ENCODE results near the gene PLEKHG4.

The PLEKHG4 gene

DNA sequence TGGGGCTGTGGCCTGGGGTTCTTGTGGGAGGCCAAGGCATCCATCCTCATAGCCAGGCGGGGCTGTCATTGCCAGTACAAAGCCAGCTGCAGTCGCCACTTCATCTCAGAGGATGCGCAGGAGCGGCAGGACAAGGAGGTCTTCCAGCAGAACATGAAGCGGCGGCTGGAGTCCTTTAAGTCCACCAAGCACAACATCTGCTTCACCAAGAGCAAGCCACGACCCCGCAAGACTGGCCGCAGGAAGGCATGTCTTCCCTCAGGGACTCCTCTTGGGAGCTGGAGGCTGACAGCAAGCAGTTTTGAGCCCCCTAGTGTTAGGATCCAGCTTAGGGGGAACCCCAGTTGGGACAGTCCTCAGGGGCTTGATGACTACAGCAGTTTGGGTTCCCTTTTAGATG, 15.1 kb upstream of the PLEKHG4 start:
- DNase-seq = no peak

DNA sequence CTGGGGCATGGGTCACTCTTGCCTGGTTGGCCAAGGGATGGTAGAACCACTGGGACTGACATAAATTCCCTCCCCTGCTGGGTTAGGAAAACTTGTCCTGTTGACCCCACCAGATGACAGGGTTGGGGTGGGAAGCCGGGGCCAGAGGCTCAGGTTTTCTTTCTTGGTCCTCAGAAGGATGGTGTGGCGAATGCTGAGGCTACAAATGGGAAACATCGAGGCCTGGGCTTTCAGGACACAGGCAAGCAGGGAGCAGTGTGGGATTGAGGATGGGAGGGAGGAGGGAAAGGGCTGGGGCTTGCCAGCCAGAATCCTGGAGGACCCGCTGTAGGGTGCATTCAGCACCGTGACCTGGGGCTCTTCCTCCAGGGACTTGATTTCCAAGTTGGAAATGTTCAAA, 14.5 kb upstream of the PLEKHG4 start:
- no peak for DNase-seq

DNA sequence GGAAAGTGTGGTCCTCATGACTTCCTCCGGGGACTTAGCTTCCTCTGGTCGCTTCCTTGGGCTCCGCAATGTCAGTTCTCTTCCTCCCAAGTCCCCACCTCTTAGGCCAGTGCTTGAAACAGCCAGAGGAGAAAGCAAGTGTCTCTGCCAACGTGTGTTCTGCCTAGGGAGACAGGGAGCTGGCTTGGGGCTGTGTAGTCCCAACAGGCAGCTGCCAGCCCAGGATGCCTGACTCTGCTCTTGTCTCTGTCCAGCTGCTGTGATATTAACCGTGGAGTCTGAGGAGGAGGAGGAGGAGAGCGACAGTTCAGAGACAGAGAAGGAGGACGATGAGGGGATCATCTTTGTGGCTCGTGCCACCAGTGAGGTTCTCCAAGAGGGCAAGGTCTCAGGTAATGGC, 13.5 kb upstream of the PLEKHG4 start:
- DNase-seq = no peak

DNA sequence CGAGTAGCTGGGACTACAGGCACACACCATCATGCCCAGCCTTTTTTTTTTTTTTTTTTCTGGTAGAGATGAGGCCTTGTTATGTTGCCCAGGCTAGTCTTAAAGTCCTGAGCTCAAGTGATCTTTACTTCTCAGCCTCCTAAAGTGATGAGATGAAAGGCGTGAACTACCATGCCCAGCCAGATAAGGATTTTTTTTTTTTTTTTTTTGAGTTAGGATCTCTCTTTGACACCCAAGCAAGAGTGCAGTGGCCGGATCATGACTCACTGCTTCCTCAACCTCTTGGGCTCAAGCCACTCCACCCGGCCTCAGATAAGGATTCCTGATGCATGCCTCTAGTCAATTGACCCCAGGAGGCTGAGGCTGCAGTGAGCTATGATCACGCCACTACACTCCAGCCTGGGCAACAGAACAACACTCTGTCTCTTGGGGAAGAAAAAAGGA, 11.2 kb upstream of the PLEKHG4 start:
- no peak for DNase-seq

DNA sequence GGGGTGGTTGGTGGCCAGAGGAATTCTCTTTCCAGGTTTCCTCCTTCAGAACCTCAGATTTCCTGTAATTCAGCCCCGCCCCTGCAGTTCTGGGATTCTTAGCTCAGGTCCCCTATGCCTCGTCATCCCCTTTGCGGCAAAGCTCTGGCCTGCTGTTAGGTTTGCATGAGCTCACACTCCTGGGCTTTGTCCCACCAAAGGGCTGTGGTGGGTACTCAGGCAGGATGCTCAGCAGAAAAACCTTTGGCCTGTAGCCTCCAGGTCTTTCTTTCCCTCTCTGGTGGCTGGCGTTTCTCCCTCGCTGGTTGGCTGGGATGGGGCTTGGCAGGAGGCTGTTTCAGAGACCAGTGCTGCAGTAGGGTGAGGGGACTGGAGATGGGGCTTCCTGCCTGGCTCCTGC, 9.6 kb upstream of the PLEKHG4 start:
- DNase-seq = no peak

DNA sequence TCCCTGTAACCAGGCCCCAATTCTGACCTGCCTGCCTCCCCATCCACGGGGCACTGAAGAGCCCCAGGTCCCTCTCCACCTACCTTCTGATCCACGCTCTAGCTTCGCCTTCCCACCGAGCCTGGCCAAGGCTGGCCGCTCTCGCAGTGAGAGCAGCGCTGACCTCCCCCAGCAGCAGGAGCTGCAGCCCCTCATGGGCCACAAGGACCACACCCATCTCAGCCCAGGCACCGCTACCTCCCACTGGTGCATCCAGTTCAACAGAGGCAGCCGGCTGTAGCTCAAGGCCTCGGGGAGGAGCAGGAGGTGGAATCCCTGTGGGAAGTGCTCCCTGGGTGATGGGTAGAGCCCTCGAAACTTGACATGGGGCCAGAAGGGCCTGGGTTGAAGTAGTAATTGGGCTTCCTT, 8.4 kb upstream of the PLEKHG4 start:
- DNase-seq = no peak

DNA sequence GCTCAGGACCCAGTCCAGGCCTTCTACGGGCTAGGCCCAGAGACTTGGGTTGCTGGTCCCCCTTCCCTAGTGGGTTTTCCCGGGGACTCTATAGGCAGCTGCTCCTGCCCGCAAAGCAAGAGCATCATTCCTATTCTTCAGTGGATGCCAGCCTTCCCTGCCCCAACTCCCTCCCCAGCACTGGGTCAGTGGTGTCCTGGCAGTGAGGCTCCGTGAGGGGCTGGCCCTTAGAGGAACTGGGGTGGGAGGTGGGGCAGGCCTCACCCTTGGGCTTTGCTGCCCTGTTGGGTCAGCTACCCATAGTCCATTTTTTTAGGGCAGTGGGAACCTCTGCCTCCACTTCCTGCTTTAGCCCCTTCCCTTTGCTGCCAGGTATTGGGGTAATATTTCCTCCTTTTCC, 7.9 kb upstream of the PLEKHG4 start:
- DNase-seq = no peak

DNA sequence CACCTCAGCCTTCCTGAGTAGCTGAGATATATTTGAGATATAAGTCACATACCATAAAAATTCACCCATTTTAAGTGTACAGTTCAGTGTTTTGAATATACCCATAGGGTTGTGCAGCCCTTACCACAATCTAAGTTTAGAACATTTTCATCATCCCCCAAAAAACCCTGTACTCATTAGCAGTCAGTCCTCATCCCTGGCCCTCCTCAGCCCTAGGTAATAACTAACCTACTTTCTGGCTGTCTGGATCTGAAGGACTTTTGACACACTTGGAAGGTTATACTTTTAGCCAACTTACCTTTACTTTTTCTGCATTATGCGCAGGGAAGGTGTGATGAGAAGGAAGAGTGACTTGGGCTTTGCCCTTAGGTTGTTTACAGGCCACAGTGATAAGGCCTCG, 4.0 kb upstream of the PLEKHG4 start:
- no peak for DNase-seq

DNA sequence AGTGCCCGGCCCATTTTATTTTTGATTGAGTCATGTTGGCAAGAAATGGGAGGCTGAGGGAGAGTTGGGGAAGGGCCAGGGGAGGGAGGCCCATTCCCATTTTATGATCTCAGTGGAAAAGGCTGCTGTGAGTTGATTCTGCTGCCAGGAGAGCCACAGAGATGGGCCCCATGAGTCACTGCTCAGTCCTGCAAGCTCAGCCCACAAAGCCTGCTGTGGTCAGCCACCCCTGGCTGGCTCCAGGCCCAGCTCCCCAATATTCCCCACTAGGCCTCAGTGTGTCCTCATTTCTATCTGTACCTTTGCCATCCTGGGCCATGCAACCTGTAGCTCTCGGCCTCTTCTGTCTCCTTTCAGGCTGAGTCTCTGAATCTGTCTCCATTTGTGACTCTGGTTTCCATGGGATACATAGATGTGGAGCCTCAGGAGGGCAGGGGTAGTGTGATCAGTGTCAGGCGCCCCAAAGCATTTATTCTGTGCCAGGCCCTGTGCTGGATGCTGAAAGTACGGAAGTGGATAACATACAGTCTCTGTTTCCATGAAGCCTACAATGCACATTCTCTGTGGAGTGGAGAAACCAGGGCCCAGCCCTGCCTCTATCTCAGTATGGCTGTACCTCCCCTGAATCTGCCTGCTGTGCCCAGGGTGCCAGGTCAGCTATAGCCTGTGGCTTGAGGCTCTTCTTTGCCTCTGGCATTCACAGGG, 1.9 kb upstream of the PLEKHG4 start:
- no peak for DNase-seq

DNA sequence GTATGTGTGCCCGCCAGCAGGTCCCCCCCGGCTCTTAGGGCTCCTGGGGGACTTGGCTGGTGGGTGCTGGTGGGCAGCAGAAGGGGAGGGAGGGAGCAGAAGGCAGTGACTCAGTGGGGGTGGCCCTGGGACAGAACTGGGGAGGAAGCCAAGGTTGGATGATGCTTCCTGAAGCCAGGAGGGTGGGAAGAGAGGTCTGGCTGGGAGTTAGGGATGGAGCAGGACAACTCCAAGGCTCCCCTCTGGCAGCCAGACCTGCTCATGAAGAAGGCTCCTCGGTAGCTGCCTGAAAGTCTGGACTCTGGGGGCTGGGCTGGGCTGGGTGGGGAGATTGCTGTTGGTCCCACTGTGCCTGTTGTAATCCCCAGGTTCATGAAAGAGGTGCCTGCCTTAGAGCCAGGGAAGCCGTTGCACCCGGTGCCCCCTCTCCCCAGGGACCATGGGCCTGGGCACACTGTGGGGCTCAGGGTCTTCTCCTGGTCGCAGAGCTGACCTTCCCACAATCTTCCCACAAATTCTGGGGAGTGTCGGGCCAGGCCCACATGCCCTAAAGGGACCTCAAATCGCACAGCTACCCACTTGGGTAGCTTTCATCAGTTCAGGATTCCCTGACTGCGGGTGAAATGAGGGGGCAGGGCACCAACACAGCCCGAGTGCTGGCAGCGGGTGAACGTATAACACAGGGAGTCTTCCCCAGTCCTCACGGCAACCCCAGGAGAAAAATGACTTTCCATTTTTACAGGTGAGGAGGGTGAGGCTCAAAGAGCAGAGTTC, 1.1 kb upstream of the PLEKHG4 start:
- no peak for DNase-seq

DNA sequence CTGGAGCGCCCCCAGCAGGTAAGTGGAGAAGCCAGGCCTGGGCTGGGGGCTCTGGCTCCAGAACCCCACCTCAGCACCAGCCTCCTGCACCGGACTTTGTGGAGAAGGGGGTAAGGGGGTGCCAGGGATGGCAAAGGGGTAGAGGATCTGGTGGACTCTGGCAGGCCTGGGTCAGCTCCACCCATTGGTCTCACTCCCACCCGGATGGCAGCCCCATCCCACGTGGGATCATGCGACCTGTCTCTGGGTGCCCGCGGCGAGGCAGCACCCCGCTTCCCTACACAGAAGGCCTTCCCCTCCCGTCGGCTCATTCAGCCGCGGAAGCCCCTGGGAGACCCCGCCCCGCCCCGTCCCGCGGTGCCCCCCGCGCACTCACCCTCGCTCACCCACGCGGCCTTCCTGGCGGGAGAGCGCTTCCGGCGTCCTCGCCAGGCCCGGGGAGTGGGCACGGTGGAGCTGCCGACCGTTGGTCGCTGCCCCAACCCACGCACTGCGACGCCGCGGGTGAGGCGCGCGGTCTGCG, 498 bp upstream of the PLEKHG4 start:
- DNase-seq = peak; percentile 29

DNA sequence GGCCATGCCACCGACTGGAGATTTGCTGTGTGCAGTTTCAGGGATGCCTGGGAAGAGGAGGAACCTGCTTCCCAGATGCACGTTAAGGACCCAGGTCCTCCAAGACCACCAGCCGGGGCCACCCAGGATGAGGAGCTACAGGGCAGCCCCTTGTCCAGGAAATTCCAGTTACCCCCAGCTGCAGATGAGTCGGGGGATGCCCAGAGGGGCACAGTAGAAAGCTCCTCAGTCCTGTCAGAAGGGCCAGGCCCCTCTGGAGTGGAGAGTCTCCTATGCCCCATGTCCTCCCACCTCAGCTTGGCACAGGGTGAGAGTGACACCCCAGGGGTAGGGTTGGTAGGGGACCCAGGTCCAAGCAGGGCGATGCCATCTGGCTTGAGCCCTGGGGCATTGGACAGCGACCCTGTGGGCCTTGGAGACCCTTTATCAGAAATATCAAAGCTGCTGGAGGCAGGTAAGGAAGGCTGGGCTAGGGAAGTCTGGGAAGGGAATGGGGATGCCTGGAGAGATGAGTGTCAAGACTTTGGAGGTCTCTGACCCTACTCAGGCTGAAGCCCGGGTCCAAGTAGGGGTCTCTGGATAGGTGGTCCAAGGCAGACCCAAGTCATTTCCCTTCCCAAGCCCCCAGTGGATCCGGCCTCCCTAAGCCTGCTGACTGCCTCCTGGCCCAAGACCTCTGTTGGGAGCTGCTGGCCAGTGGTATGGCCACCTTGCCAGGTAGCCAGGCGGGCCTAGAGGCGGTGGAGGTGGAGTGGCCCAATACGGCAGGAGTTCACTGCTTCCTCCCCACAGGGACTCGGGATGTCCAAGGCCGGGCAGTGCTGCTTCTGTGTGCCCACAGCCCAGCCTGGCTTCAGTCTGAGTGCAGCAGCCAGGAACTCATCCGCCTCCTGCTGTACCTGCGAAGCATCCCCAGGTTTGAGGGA, 1.0 kb downstream of the PLEKHG4 start:
- no peak for DNase-seq

DNA sequence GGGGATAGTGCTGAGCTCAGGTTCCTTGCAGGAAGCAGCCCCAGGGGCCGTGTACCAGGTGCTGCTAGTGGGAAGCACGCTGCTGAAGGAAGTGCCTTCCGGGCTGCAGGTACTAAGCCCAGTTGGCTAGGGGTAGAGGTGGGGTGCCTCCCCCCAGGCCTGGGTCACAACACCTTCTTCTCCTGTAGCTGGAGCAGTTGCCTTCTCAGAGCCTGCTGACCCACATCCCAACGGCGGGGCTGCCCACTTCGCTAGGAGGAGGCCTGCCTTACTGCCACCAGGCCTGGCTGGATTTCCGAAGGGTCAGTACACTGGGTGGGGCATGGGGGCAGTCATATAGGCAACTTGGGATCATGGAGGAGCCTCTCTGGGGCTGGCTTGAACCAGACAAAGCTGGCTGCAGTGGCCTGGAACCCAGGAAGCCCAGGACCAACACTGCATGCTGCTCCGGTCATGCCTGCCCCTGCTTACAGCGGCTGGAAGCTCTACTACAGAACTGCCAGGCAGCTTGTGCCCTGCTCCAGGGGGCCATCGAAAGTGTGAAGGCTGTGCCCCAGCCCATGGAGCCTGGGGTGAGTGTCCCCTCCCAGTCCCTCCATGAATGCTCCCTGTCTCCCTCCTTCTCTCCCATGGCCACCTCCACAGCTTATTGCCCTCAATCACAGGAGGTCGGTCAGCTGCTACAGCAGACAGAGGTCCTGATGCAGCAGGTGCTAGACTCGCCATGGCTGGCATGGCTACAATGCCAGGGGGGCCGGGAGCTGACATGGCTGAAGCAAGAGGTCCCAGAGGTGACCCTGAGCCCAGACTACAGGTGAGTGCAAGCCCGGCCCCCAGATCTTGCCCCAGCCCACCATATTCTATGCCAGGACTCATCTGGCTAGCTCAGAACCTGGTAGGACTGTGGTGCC, 2.5 kb downstream of the PLEKHG4 start:
- DNase-seq = no peak

DNA sequence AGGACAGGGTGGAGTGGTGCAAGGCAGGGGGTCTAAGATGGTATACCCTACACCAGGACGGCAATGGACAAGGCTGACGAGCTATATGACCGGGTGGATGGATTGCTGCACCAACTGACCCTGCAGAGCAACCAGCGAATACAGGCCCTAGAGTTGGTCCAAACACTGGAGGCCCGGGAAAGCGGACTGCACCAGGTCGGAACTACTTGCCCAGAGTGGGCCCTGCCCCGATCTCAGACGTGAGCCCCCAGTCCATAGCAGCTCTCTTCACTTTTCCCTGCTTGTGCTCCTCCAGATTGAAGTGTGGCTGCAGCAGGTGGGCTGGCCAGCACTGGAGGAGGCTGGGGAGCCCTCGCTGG, 3.1 kb downstream of the PLEKHG4 start:
- DNase-seq = no peak

DNA sequence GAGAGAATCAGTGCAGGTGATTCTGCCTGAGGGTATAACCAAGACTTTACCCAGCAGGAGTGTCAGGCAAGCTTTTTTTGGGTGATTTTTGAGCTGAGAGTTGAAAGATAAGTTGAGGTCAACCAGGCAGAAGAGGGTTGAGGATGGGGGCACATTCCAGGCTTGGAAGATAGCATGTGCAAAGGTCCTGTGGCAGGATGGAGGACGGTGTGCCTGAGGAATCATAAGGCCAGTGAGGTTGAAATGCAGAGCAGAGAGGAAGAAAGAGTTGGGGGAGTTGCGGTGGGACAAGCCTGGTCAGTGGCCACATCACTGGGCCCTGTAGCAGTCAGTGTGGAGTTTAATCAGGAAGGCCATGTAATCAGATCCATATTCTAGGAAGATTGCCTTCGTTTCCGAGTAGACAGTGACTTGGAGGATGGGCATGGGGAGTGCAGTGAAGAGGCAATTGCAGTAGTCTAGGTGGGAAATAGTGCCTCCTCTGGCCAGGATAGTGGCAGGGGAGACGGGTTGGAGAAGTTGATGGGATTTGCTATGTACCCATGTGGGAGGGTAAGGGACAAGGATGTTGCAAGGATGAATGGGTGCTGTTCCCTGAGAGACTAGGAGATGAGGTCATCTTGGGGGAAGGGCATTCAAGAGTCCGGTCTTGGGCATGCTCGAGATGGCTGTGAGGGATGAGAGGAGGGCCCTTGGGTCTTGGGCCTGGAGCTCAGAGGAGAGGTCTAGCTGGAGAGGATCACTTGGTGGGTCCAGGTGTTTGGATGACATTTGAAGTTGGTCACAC, 3.9 kb downstream of the PLEKHG4 start:
- DNase-seq = no peak

DNA sequence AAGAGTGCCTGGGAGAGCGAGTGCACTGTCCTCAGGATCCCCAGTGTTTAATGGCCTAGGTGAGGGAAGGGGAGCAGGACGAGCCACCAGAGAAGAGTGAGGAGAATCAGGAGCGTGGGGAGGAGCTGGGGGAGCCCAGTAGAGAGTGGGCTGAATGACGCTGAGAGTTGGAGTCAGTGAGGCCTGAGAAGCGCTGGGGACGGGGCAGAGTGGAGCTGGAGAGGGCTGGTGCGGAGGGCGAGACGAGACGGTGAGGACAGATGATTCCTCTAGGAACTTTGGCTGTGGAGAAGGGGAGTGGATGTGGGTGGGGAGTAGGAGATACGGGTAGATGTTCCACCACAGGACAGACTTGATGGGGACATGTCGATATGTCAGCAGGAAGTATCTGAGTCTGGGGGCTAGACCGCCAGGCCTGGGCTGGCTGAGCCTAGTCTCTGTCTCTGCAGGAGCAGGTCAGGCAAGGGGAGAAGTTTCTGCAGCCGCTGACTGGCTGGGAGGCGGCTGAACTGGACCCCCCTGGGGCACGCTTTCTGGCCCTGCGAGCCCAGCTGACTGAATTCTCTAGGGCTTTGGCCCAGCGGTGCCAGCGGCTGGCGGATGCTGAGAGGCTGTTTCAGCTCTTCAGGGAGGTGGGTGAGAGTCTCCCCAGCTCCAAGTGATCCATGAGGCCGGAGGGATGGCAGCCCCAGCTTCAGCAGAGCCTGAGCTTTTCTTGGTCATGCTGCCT, 4.7 kb downstream of the PLEKHG4 start:
- DNase-seq = no peak

DNA sequence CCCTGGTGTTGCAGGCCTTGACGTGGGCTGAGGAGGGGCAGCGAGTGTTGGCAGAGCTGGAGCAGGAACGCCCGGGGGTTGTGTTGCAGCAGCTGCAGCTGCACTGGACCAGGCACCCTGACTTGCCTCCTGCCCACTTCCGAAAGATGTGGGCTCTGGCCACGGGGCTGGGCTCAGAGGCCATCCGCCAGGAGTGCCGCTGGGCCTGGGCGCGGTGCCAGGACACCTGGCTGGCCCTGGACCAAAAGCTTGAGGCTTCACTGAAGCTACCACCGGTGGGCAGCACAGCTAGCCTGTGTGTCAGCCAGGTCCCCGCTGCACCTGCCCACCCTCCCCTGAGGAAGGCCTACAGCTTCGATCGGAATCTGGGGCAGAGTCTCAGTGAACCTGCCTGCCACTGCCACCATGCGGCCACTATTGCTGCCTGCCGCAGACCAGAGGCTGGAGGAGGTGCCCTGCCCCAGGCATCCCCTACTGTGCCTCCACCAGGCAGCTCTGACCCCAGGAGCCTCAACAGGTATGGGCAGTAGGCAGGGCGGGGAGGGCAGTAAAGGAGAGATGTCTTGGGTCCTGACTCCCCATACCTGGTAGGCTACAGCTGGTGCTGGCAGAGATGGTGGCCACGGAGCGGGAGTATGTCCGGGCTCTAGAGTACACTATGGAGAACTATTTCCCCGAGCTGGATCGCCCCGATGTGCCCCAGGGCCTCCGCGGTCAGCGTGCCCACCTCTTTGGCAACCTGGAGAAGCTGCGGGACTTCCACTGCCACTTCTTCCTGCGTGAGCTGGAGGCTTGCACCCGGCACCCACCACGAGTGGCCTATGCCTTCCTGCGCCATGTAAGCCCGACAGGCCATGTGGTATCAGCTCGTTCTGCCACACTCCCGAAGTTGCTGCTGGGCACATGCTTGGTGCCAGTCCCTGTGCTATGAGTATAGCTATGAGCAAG, 5.6 kb downstream of the PLEKHG4 start:
- no peak for DNase-seq

DNA sequence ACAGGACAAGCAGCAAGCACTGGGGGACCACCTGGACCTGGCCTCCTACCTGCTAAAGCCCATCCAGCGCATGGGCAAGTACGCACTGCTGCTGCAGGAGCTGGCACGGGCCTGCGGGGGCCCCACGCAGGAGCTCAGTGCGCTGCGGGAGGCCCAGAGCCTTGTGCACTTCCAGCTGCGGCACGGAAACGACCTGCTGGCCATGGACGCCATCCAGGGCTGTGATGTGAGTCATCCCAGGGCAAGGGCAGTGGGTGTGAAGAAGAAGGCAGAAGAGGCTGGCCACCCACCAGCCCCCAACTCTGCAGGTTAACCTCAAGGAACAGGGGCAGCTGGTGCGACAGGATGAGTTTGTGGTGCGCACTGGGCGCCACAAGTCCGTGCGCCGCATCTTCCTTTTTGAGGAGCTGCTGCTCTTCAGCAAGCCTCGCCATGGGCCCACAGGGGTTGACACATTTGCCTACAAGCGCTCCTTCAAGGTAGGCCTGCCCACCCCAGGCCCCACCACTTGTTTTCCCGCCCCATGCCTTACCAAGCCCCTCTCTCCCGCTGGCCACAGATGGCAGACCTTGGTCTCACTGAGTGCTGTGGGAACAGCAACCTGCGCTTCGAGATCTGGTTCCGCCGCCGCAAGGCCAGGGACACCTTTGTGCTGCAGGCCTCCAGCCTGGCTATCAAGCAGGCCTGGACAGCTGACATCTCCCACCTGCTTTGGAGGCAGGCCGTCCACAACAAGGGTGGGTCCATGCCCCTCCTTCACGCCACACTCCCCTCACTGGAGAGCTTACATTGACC, 7.3 kb downstream of the PLEKHG4 start:
- DNase-seq = no peak

DNA sequence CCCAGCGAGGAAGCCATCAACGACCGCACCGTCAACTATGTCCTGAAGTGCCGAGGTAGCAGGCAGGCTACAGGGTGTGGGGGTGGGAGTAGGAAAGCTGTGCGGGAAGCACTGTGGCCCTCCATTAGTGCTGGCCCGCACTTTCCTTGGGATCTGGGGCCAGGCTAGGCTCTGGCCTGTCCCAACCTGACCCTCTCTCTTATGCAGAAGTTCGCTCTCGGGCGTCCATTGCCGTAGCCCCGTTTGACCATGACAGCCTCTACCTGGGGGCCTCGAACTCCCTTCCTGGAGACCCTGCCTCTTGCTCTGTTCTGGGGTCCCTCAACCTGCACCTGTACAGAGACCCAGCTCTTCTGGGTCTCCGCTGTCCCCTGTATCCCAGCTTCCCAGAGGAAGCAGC, 8.6 kb downstream of the PLEKHG4 start:
- no peak for DNase-seq

Measured in T-helper 9 cell (primary cell).